ENCODE results near the gene DNAH10. TPM values are rescaled to one million over a fixed set of nuclear protein-coding genes. Genes with fewer than 3 reads are reported as not detected.

DNAH10 gene
- total and polyA plus RNA-seq, 2 experiments from 2014 or later: 0.22 to 0.60 TPM

DNA sequence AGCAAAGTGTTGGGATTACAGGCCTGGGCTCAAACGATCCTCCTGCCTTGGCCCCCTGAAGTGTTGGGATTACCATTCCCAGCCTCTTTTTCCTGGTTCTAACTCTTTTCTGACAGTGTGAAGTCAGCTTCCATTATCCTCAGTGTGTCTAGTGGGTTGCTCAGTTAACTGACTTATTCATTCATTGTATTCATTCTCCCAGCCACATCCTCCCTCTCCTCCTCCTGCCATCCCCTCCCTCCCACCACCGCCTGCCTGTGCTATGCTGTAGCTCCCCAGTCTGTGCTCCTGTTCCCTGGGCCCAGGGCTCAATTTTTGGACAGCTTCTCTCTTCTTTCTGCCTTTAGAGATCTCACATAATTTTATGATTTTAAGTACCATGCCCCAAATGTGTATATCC, 30.5 kb upstream of the DNAH10 start:
- Histone ChIP-seq H3K27me3 (no peaks in the 10 kb centered on the region), H3K36me3 (replicated peaks; ENCODE audit: insufficient read depth, low read depth) (peaks cover 1% of the 10 kb centered on the region), H3K9me2 (replicated peaks; ENCODE audit: insufficient read depth) (no peaks in the 10 kb centered on the region), H3K79me2 (no peaks in the 10 kb centered on the region), H3K27ac (no peak overlapping the region), H3K4me1 (ENCODE audit: insufficient read depth) (no peaks in the 10 kb centered on the region), H3K9me3 (ENCODE audit: low read depth) (no peaks in the 10 kb centered on the region), H3K4me2 (no peak overlapping the region), H4K20me1 (ENCODE audit: insufficient read depth, poor library complexity, severe bottlenecking) (no peaks in the 10 kb centered on the region), H3K4me3 (no peak overlapping the region), H2AFZ (no peak overlapping the region)
- 74% methylated on average over 2 of the region's 2 CpGs for WGBS (ENCODE audit: low lambda C conversion rate, missing lambda C conversion rate)
- DNase-seq (ENCODE audit: low spot score): no peak
- TF ChIP-seq, protein P1, sequence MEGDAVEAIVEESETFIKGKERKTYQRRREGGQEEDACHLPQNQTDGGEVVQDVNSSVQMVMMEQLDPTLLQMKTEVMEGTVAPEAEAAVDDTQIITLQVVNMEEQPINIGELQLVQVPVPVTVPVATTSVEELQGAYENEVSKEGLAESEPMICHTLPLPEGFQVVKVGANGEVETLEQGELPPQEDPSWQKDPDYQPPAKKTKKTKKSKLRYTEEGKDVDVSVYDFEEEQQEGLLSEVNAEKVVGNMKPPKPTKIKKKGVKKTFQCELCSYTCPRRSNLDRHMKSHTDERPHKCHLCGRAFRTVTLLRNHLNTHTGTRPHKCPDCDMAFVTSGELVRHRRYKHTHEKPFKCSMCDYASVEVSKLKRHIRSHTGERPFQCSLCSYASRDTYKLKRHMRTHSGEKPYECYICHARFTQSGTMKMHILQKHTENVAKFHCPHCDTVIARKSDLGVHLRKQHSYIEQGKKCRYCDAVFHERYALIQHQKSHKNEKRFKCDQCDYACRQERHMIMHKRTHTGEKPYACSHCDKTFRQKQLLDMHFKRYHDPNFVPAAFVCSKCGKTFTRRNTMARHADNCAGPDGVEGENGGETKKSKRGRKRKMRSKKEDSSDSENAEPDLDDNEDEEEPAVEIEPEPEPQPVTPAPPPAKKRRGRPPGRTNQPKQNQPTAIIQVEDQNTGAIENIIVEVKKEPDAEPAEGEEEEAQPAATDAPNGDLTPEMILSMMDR (IDR thresholded peaks at IDR 0.05; ENCODE audit: poor library complexity): no peak
- TF ChIP-seq EZH2 (IDR thresholded peaks at IDR 0.05; ENCODE audit: borderline replicate concordance) (no peak), EZH2phosphoT487 (IDR thresholded peaks at IDR 0.05; ENCODE audit: low read depth, severe bottlenecking, unreplicated experiment) (no peak)

DNA sequence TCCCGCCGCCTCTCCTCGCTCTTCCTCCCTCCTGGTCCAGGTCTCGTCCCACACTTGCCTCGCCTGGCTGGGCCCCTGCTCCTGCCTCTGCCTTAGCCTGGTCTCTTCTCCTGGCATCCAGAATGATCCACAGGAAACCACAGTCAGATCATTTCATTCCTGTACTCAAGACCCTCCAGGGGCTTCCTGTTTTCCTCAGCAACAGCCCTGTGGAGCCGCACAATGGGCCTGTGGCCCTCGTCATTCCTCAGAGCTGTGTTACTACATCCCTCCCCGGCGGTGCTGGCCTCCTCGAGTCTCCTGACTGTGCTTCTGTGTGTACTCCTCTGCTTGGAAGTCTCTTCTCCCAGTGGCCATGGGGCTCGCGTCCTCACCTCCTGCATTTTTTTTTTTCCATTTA, 29.9 kb upstream of the DNAH10 start:
- H4K20me1 ChIP-seq (ENCODE audit: insufficient read depth, poor library complexity, severe bottlenecking): no peaks in the 10 kb centered on the region
- H3K4me1 ChIP-seq (ENCODE audit: insufficient read depth): no peaks in the 10 kb centered on the region
- no peak overlapping the region for H3K4me2 ChIP-seq
- H3K4me3 ChIP-seq: no peak overlapping the region
- no peaks in the 10 kb centered on the region for H3K9me2 ChIP-seq (replicated peaks; ENCODE audit: insufficient read depth)
- no peaks in the 10 kb centered on the region for H3K27me3 ChIP-seq
- 92% methylated on average over 12 of the region's 12 CpGs for WGBS (ENCODE audit: low lambda C conversion rate, missing lambda C conversion rate)
- no peak for TF ChIP-seq EZH2 (IDR thresholded peaks at IDR 0.05; ENCODE audit: borderline replicate concordance)
- TF ChIP-seq, protein P1 (IDR thresholded peaks at IDR 0.05; ENCODE audit: poor library complexity): no peak
- TF ChIP-seq EZH2phosphoT487 (IDR thresholded peaks at IDR 0.05; ENCODE audit: low read depth, severe bottlenecking, unreplicated experiment): no peak
- no peaks in the 10 kb centered on the region for H3K36me3 ChIP-seq (replicated peaks; ENCODE audit: insufficient read depth, low read depth)
- H3K79me2 ChIP-seq: no peaks in the 10 kb centered on the region
- H3K9me3 ChIP-seq (ENCODE audit: low read depth): no peaks in the 10 kb centered on the region
- H3K27ac ChIP-seq: no peak overlapping the region
- no peak overlapping the region for H2AFZ ChIP-seq
- DNase-seq (ENCODE audit: low spot score): no peak

DNA sequence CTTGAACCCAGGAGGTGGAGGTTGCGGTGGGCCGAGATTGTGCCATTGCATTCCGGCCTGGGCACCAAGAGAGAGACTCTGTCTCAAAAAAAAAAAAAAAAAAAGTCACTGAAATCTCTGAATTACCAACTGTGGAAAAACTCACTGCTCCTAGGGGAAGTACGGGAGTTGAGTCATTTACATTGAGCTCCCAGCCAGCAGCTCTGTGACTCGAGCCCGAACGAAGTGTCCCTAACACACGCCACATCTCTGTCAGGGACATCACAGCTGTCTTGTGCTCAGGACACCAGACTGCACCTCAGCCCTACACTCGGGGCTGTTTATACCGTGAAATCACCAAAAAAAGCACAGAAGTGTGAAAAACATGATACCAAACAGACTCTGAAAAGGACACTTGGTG, 28.9 kb upstream of the DNAH10 start:
- Histone ChIP-seq H3K27ac (no peak overlapping the region), H3K9me3 (ENCODE audit: low read depth) (no peaks in the 10 kb centered on the region), H2AFZ (no peak overlapping the region), H3K4me3 (no peak overlapping the region), H3K27me3 (no peaks in the 10 kb centered on the region), H4K20me1 (ENCODE audit: insufficient read depth, poor library complexity, severe bottlenecking) (no peaks in the 10 kb centered on the region), H3K4me1 (ENCODE audit: insufficient read depth) (no peaks in the 10 kb centered on the region), H3K4me2 (no peak overlapping the region), H3K9me2 (replicated peaks; ENCODE audit: insufficient read depth) (no peaks in the 10 kb centered on the region), H3K79me2 (no peaks in the 10 kb centered on the region), H3K36me3 (replicated peaks; ENCODE audit: insufficient read depth, low read depth) (no peaks in the 10 kb centered on the region)
- DNase-seq (ENCODE audit: low spot score): no peak
- TF ChIP-seq, protein P1 (IDR thresholded peaks at IDR 0.05; ENCODE audit: poor library complexity): no peak
- no peak for TF ChIP-seq EZH2phosphoT487 (IDR thresholded peaks at IDR 0.05; ENCODE audit: low read depth, severe bottlenecking, unreplicated experiment)
- no peak for TF ChIP-seq EZH2 (IDR thresholded peaks at IDR 0.05; ENCODE audit: borderline replicate concordance)
- WGBS (ENCODE audit: low lambda C conversion rate, missing lambda C conversion rate): 97% methylated on average over 10 of the region's 10 CpGs

DNA sequence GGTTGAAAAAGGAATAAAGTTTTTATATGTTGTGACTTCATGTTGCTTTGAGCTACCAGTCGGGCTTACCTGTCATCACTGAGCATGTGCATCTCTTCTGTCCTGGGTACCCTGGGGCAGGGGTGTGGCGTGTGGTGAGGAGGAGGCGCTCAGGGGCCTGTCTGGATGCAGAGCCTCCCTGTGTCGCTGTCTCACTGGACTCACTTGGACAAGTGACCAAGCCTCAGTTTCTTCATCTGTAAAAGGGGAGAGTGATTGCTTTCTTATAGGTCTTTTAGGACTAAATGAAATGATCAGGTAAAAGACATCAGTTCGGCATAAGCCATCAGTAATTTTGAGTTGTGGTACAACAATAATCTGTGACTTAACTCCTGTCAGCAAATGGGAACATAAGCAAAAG, 27.8 kb upstream of the DNAH10 start:
- H4K20me1 ChIP-seq (ENCODE audit: insufficient read depth, poor library complexity, severe bottlenecking): no peaks in the 10 kb centered on the region
- TF ChIP-seq, protein P1 (IDR thresholded peaks at IDR 0.05; ENCODE audit: poor library complexity): no peak
- TF ChIP-seq EZH2 (IDR thresholded peaks at IDR 0.05; ENCODE audit: borderline replicate concordance) (no peak), EZH2phosphoT487 (IDR thresholded peaks at IDR 0.05; ENCODE audit: low read depth, severe bottlenecking, unreplicated experiment) (no peak)
- H3K9me2 ChIP-seq (replicated peaks; ENCODE audit: insufficient read depth): no peaks in the 10 kb centered on the region
- no peak for DNase-seq (ENCODE audit: low spot score)
- no peaks in the 10 kb centered on the region for H3K36me3 ChIP-seq (replicated peaks; ENCODE audit: insufficient read depth, low read depth)
- H3K27me3 ChIP-seq: no peaks in the 10 kb centered on the region
- H3K4me3 ChIP-seq: no peak overlapping the region
- no peak overlapping the region for H2AFZ ChIP-seq
- H3K4me2 ChIP-seq: no peak overlapping the region
- H3K79me2 ChIP-seq: no peaks in the 10 kb centered on the region
- H3K4me1 ChIP-seq (ENCODE audit: insufficient read depth): no peaks in the 10 kb centered on the region
- H3K27ac ChIP-seq: no peak overlapping the region
- WGBS (ENCODE audit: low lambda C conversion rate, missing lambda C conversion rate): 87% methylated on average over 5 of the region's 5 CpGs
- no peaks in the 10 kb centered on the region for H3K9me3 ChIP-seq (ENCODE audit: low read depth)
